ENCODE results near the gene SWAP70.
A peak's percentile ranks its signal among the peaks of the same experiment; 100 is the strongest.

Gene SWAP70

DNA sequence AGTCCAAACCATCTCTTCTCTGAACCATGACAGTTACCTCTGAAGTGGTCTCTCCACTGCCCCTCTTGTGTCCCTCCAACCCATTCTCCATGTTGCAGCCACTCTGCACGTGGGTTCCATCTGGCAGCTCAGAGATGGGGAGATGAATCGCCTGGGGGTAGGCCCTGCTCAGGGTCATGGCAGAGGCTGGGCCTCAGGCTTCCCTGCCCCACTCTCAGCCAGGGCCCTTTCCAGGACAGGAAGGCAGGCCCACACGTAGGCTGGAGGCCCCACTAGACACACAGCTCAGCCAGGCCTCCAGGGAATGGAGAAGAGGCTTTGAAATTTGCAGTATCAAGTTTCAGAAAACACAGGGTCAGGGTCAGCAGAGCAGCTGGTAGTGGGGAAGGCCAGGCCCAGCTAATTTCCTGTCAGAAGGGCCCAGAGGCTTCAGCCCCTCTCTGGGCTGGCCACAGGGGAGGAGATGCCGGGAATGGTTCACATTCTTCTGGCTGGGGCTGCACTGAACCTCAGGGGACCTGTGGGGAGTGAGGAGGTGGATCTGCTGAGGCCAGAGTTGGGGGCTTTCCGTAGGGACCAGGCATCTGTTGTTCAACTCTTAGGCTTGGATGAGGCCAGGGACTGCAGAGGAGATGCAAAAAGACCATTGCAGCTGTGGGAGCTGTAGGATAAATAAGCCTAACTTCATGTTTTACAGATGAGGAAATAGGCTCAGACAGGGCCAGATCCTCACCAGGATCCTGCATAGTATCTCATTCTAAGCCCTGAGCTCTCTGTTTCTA lies 101.6 kb downstream of the SWAP70 start:
- Histone ChIP-seq H3K9me3 (ENCODE audit: severe bottlenecking) (no peaks in the 10 kb centered on the region), H3K27ac (no peak overlapping the region), H3K4me3 (ENCODE audit: low read depth, low read length) (no peak overlapping the region), H3K36me3 (no peaks in the 10 kb centered on the region), H3K27me3 (ENCODE audit: insufficient read depth, low read depth, severe bottlenecking) (no peaks in the 10 kb centered on the region)
- TF ChIP-seq, protein P1, sequence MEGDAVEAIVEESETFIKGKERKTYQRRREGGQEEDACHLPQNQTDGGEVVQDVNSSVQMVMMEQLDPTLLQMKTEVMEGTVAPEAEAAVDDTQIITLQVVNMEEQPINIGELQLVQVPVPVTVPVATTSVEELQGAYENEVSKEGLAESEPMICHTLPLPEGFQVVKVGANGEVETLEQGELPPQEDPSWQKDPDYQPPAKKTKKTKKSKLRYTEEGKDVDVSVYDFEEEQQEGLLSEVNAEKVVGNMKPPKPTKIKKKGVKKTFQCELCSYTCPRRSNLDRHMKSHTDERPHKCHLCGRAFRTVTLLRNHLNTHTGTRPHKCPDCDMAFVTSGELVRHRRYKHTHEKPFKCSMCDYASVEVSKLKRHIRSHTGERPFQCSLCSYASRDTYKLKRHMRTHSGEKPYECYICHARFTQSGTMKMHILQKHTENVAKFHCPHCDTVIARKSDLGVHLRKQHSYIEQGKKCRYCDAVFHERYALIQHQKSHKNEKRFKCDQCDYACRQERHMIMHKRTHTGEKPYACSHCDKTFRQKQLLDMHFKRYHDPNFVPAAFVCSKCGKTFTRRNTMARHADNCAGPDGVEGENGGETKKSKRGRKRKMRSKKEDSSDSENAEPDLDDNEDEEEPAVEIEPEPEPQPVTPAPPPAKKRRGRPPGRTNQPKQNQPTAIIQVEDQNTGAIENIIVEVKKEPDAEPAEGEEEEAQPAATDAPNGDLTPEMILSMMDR (IDR thresholded peaks at IDR 0.05; ENCODE audit: low read depth, low read length), result no peak
- no peak for DNase-seq

DNA sequence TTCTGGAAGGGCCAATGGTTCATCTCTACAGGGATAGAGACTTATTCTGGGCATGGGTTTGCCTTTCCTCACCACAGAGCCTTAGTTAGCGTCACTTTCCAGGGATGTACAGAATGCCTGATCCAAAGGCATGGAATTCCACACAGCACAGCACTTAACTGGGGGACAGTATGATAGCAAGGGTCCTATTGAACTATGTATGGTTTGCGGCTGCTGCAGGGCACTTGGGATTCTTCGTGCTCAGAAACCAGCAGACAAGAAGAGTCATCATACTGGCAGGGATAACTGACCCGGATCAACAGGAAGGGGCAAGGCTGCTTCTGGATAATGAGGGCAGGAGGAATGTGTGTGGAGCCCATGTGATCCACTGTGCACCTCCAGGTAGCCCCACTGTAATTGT lies 105.7 kb downstream of the SWAP70 start:
- Histone ChIP-seq H3K36me3 (no peaks in the 10 kb centered on the region), H3K27me3 (ENCODE audit: insufficient read depth, low read depth, severe bottlenecking) (no peaks in the 10 kb centered on the region), H3K9me3 (ENCODE audit: severe bottlenecking) (no peaks in the 10 kb centered on the region), H3K27ac (no peak overlapping the region), H3K4me3 (ENCODE audit: low read depth, low read length) (no peak overlapping the region)
- TF ChIP-seq, protein P1 (IDR thresholded peaks at IDR 0.05; ENCODE audit: low read depth, low read length), result no peak
- DNase-seq, result no peak

DNA sequence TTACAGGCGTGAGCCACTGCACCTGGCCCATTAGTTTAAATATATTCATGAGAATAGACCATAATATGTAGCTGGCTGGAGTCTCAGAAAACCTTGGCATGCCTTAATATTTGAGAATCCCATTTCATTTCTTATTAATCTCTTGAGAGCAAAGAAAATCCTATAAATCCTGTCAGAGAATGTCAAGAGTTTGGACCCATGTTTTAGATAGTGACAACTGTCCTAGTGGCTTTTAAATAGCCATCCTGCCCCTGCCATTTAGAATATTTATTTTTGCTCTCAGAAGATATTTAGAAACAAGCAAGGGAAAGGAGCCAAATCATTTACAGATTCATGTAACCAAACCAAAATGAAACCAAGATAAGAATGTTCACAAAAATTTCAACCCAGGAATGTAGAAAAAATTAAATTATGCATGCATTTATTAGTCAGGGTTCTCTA lies 107.2 kb downstream of the SWAP70 start:
- Histone ChIP-seq H3K27ac (no peak overlapping the region), H3K36me3 (no peaks in the 10 kb centered on the region), H3K4me3 (ENCODE audit: low read depth, low read length) (no peak overlapping the region), H3K27me3 (ENCODE audit: insufficient read depth, low read depth, severe bottlenecking) (no peaks in the 10 kb centered on the region), H3K9me3 (ENCODE audit: severe bottlenecking) (no peaks in the 10 kb centered on the region)
- DNase-seq, result no peak
- TF ChIP-seq, protein P1 (IDR thresholded peaks at IDR 0.05; ENCODE audit: low read depth, low read length), result no peak

DNA sequence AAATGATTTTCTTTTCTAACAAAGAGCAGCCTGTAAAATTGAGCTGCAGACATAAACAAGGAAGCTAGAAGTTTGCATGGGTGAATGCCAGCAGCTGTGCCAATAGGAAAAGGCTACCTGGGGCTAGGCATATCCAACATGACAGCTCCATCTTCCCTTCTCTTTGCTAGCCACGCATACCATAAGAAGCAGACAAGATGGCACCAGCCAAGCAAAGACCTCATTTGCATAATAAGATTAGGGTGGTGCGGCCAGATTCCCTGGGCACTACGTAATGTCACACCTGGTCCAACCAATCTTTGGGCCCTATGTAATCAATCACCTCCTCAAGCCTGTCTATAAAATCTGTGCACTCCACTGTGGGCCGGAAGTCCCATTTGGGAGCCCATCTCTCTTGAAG lies 108.3 kb downstream of the SWAP70 start:
- Histone ChIP-seq H3K36me3 (no peaks in the 10 kb centered on the region), H3K4me3 (ENCODE audit: low read depth, low read length) (no peak overlapping the region), H3K9me3 (ENCODE audit: severe bottlenecking) (no peaks in the 10 kb centered on the region), H3K27me3 (ENCODE audit: insufficient read depth, low read depth, severe bottlenecking) (no peaks in the 10 kb centered on the region), H3K27ac (no peak overlapping the region)
- peak; percentile 26 for DNase-seq
- TF ChIP-seq, protein P1 (IDR thresholded peaks at IDR 0.05; ENCODE audit: low read depth, low read length), result no peak

DNA sequence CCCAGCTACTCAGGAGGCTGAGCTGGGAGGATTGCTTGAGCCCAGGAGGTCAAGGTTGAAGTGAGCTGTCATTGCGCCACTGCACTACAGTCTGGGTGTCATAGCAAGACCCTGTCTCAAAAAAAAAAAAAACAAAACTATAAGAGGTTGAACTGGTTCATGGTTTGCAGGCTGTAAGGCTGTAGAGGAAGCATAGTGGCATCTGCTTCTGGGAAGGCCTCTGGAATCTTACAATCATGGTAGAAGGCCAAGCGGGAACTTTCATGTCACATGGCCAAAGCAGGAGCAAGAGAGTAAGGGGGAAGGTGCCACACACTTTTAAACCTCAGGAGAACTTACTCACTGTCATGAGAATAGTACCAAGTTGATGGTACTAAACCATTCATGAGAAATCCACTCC lies 109.6 kb downstream of the SWAP70 start:
- Histone ChIP-seq H3K27ac (no peak overlapping the region), H3K36me3 (no peaks in the 10 kb centered on the region), H3K4me3 (ENCODE audit: low read depth, low read length) (no peak overlapping the region), H3K9me3 (ENCODE audit: severe bottlenecking) (no peaks in the 10 kb centered on the region), H3K27me3 (ENCODE audit: insufficient read depth, low read depth, severe bottlenecking) (no peaks in the 10 kb centered on the region)
- DNase-seq, result no peak
- TF ChIP-seq, protein P1 (IDR thresholded peaks at IDR 0.05; ENCODE audit: low read depth, low read length), result no peak

DNA sequence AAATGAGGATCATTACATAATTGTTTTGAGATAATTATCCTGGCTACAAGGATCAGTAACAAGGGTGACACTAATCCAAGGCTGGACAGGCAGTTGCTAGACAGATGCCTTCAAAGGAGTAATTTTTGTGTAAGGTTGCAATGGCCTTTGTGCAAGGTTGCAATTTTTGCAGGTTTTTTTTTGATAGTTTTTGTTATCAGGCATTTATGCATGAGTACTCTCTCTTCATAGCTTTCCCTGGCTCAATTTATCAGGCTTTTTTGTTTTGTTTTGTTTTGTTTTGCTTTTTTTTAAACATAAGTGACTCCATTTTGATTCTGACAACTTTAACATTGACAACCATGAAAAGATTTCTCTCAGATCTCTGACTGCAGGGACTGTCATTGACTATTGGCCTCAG lies 110.2 kb downstream of the SWAP70 start:
- DNase-seq, result no peak
- H3K27ac ChIP-seq, result no peak overlapping the region

More for the DNA sequence above, 110.2 kb downstream of the SWAP70 start:
- H3K36me3 ChIP-seq, result peaks cover under 1% of the 10 kb centered on the region; the same call in 1 of the 2 replicates
- H3K4me3 ChIP-seq (ENCODE audit: low read depth, low read length), result no peak overlapping the region
- H3K27me3 ChIP-seq (ENCODE audit: insufficient read depth, low read depth, severe bottlenecking), result no peaks in the 10 kb centered on the region
- TF ChIP-seq, protein P1 (IDR thresholded peaks at IDR 0.05; ENCODE audit: low read depth, low read length), result no peak
- no peaks in the 10 kb centered on the region for H3K9me3 ChIP-seq (ENCODE audit: severe bottlenecking)
